VCaP (cell line): ENCODE data around the gene TBC1D1.

Experiments used
- H3K27ac ChIP-seq: fragments of 450-650 bp; 2 replicates; pipeline ENCODE4 v1.5.1; 2017
- TF ChIP-seq, protein P1 (sequence below): fragments of 450-650 bp; conservative IDR thresholded peaks from 2 replicates; pipeline ENCODE4 v1.5.1; 2017; ENCODE audit warnings: mild to moderate bottlenecking, moderate library complexity

TBC1D1 gene

GRCh38 chr4:38067499-38067898 lies 176.6 kb downstream of the TBC1D1 start:
- TF ChIP-seq, protein P1, sequence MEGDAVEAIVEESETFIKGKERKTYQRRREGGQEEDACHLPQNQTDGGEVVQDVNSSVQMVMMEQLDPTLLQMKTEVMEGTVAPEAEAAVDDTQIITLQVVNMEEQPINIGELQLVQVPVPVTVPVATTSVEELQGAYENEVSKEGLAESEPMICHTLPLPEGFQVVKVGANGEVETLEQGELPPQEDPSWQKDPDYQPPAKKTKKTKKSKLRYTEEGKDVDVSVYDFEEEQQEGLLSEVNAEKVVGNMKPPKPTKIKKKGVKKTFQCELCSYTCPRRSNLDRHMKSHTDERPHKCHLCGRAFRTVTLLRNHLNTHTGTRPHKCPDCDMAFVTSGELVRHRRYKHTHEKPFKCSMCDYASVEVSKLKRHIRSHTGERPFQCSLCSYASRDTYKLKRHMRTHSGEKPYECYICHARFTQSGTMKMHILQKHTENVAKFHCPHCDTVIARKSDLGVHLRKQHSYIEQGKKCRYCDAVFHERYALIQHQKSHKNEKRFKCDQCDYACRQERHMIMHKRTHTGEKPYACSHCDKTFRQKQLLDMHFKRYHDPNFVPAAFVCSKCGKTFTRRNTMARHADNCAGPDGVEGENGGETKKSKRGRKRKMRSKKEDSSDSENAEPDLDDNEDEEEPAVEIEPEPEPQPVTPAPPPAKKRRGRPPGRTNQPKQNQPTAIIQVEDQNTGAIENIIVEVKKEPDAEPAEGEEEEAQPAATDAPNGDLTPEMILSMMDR = no peak
- no peak overlapping the region for H3K27ac ChIP-seq

GRCh38 chr4:38068107-38068506 lies 177.2 kb downstream of the TBC1D1 start:
- H3K27ac ChIP-seq = no peak overlapping the region

GRCh38 chr4:38069271-38069760 lies 178.4 kb downstream of the TBC1D1 start:
- TF ChIP-seq, protein P1 = peak; percentile 48

More at GRCh38 chr4:38068107-38068506, 177.2 kb downstream of the TBC1D1 start:
- TF ChIP-seq, protein P1 = no peak

DNA sequence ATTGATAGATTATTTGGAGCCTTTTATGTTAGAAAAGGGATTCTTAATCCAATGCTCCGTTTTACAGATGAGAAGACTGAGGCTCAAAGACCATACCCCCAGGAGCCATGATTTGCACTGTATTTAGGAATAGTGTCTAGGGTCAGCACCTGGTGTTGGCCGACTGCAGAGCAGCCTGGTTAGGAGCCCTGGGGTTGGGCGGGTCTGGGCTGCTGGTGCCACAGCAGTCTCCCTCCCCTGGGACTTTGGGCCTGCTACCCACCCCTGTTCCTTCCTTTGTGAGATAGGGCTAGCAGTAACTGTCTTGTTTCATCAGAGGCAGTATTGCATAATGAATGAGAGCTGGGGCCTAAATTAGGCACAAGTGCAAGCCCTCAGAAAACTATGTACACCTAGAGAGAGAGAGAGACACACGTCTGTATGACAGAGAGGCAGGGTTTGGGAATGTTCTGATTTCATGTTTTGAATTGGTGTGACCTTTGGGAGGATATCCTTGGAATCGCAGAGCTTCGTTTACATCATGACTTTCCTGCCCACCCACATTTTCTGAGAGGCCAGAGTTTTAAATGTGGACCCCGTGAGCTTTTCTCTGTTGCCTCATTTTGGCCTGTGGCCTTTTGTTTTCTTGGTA lies 181.0 kb downstream of the TBC1D1 start:
- H3K27ac ChIP-seq = no peak overlapping the region
- TF ChIP-seq, protein P1 = no peak

More at GRCh38 chr4:38069271-38069760, 178.4 kb downstream of the TBC1D1 start:
- no peak overlapping the region for H3K27ac ChIP-seq

GRCh38 chr4:38072578-38072977 lies 181.7 kb downstream of the TBC1D1 start:
- TF ChIP-seq, protein P1 = no peak
- H3K27ac ChIP-seq = no peak overlapping the region

DNA sequence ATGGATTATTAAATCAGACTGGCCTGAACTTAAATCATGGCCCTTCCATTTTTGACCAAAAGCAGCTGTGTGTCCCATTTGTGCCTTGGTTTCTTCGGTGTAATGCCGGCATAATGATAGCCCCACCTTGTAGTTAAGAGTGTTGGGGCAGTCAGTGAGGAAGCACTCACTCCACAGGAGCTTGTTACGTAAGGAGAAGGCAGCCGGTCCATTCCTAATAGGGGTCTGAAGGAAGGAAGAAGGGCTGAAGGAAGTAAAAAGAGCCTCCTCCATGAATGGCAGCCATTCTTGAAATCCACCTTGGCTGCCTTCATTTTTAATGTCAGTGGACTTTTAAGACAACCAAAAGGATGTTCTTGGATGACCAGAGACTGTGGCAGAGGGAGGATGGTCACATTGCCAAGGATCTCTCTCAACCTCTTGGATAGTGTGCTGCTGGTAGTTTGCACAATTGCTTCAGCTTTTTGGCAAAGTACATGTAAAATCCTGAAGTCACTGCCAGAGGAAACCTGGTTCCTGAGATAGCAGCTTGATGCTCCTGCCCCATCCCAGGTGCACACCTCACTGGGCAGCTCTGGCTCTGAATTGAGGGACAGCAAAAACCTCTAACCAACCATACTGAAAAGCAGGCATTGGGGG lies 182.8 kb downstream of the TBC1D1 start:
- no peak overlapping the region for H3K27ac ChIP-seq
- TF ChIP-seq, protein P1 = no peak

GRCh38 chr4:38075370-38076152 lies 184.7 kb downstream of the TBC1D1 start:
- H3K27ac ChIP-seq = no peak overlapping the region
- TF ChIP-seq, protein P1 = no peak
